K562 (cell line): ENCODE measurements around the gene STX18. TPM values are rescaled to one million over a fixed set of nuclear protein-coding genes. Genes with fewer than 3 reads are reported as not detected.

ENCODE experiments used
- ATF1 ChIP-seq, 2 experiments: fragments of 450-650 bp in 1 of 2; IDR thresholded peaks; 2 replicates each; pipeline ENCODE4 v1.6.1; 2016; ENCODE audit warnings: missing compliant biosample characterization in 1 of 2, missing genetic modification characterization in 1 of 2
- CLOCK ChIP-seq: fragments of 250-450 bp; sonication (Bioruptor Pico); IDR thresholded peaks from 2 replicates; pipeline ENCODE4 v1.4.0; 2020; ENCODE audit warnings: mild to moderate bottlenecking, moderate library complexity, borderline replicate concordance
- DIDO1 ChIP-seq: fragments of 450-650 bp; IDR thresholded peaks from 2 replicates; pipeline ENCODE4 v1.6.1; 2016; ENCODE audit warnings: low read depth, missing biosample characterization, missing genetic modification characterization
- KHSRP ChIP-seq: fragments of 450-650 bp; IDR thresholded peaks from 2 replicates; pipeline ENCODE4 v1.6.1; 2017
- PCBP1 ChIP-seq: fragments of 200-400 bp; formaldehyde crosslinking; IDR thresholded peaks from 2 replicates; pipeline ENCODE4 v1.6.1; 2018; ENCODE audit warnings: mild to moderate bottlenecking, low read depth, low read length; ENCODE audit not compliant: poor library complexity, severe bottlenecking
- RFX7 ChIP-seq: fragments of 250-450 bp; sonication (Bioruptor Pico); IDR thresholded peaks from 2 replicates; pipeline ENCODE4 v1.5.1; 2021; ENCODE audit warnings: mild to moderate bottlenecking
- SP1 ChIP-seq: sonication (generic); formaldehyde crosslinking; IDR thresholded peaks from 2 replicates; pipeline ENCODE4 v1.8.1; 2022; ENCODE audit warnings: mild to moderate bottlenecking, missing genetic modification reagents
- SPI1 ChIP-seq: IDR thresholded peaks from 2 replicates; pipeline ENCODE4 v1.6.1; 2011; ENCODE audit warnings: low read depth, low read length, control low read depth, borderline replicate concordance
- TAL1 ChIP-seq: fragments of 450-650 bp; IDR thresholded peaks from 2 replicates; pipeline ENCODE4 v1.6.1; 2016; ENCODE audit warnings: mild to moderate bottlenecking
- U2AF2 ChIP-seq: fragments of 200-400 bp; formaldehyde crosslinking; optimal IDR thresholded peaks from 2 replicates; pipeline ENCODE3; 2017; ENCODE audit warnings: low read depth, mild to moderate bottlenecking, low read length
- XRCC3 ChIP-seq: fragments of 450-650 bp; IDR thresholded peaks from 2 replicates; pipeline ENCODE4 v1.6.1; 2017; ENCODE audit warnings: mild to moderate bottlenecking, moderate library complexity
- ZNF12 ChIP-seq: sonication (generic); formaldehyde crosslinking; IDR thresholded peaks from 2 replicates; pipeline ENCODE4 v1.4.0; 2020; ENCODE audit warnings: mild to moderate bottlenecking, missing genetic modification reagents
- ZNF232 ChIP-seq: sonication (generic); formaldehyde crosslinking; IDR thresholded peaks from 2 replicates; pipeline ENCODE4 v1.8.0; 2022; ENCODE audit warnings: mild to moderate bottlenecking, missing genetic modification reagents
- ZNF507 ChIP-seq: conservative IDR thresholded peaks from 2 replicates; pipeline ENCODE4 v1.6.1; 2017; ENCODE audit warnings: missing genetic modification characterization, missing compliant biosample characterization
- ZNF699 ChIP-seq: fragments of 250-450 bp; sonication (Bioruptor Pico); IDR thresholded peaks from 2 replicates; pipeline ENCODE4 v1.8.0; 2021; ENCODE audit warnings: mild to moderate bottlenecking, moderate library complexity; ENCODE audit not compliant: insufficient replicate concordance
- polyA plus RNA-seq, 8 experiments: library from polyadenylated mRNA; depleted of rRNA in 4 of 8; stranded (reverse) in 5 of 8; unstranded in 3 of 8; fragments of >200 nt; fragmentation: Nextera tagmentation in 2 of 8; fragmentation: Illumina TruSeq in 1 of 8; extraction: Ambion mirVana in 2 of 8; extraction: Trizol in 1 of 8; gene quantifications; 2 replicates each; pipeline versions ENCODE4 v1.2.1 to v1.2.3, GENCODE V29; 2011 to 2014; ENCODE audit warnings: inconsistent platforms in 1 of 8, missing spikeins in 1 of 8
- total RNA-seq, 7 experiments: library from RNA; depleted of rRNA in 6 of 7; stranded (reverse); fragments of >200 nt in 6 of 7; fragmentation: Illumina TruSeq in 2 of 7; extraction: Trizol in 2 of 7; gene quantifications; 2 replicates each; pipeline versions ENCODE4 v1.2.1 to v1.2.3, GENCODE V29; 2011 to 2021; ENCODE audit warnings: low replicate concordance in 1 of 7
- TF ChIP-seq, protein P1 (sequence below): sonication (generic); formaldehyde crosslinking; IDR thresholded peaks from 2 replicates; pipeline ENCODE4 v1.8.0; 2022; ENCODE audit warnings: mild to moderate bottlenecking, missing genetic modification reagents
- TF ChIP-seq, protein P2 (sequence below): sonication (generic); formaldehyde crosslinking; IDR thresholded peaks from 2 replicates; pipeline ENCODE4 v1.8.0; 2022; ENCODE audit warnings: missing genetic modification reagents, mild to moderate bottlenecking, borderline replicate concordance
- TF ChIP-seq, protein P3 (sequence below): IDR thresholded peaks from 3 replicates; pipeline ENCODE4 v1.6.1; 2011; ENCODE audit warnings: borderline replicate concordance, mild to moderate bottlenecking; ENCODE audit not compliant: insufficient read length, insufficient read depth
- TF ChIP-seq, protein P4 (sequence below): fragments of 450-650 bp; IDR thresholded peaks from 2 replicates; pipeline ENCODE4 v1.6.1; 2014; ENCODE audit warnings: low read depth, mild to moderate bottlenecking, moderate library complexity, borderline replicate concordance

STX18 gene
- total and polyA plus RNA-seq, 9 of the 15 experiments (the other 6 are each of a cell fraction or from before 2014, with no cell fraction given): 6.2 to 41.7 (median 22.7) TPM

DNA sequence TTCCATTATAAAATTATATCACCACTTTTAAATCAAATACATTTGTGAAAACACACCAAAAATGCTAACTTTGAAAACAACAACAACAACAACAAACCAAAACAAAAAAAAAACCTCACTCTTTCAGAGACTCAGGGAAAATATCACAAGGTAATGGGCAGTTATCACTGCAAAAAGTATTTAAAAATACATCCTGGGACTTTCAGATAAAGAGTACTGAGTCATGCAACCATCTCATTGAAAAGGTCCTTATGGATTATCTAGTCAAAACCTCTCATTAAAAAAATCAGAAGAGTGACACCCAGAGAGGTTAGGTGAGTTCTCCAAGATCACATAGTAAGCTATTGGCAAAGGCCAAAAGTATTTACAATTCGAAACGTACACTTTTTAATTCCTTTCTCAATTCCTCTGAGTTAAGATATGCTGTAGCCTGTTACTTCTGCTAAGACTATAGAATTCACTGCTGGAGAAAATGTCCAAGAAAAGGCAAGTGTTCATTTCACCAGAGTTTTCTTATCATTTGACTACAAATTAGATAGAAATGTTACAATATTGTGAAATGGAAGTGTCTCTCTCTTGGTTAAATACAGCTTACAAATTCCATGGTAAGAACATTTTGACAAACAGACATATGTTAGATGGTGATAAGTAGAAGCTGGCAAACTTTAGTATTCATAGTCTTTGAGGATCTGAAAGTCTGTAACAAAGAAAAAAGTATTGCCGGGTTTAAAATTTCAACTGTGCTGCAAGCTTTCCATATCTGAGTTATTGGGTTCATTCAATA, 9.3 kb downstream of the STX18 start (continued):
- TF ChIP-seq ZNF12 (no peak), ATF1 (CRISPR knock-in tag; IDR thresholded peaks at IDR 0.05) (no peak), ATF1 (tag; IDR thresholded peaks at IDR 0.05) (no peak), XRCC3 (no peak), U2AF2 (no peak), SPI1 (no peak), CLOCK (CRISPR knock-in tag) (no peak), RFX7 (no peak), PCBP1 (no peak), ZNF232 (CRISPR knock-in tag) (no peak), TAL1 (peak; percentile 92), ZNF699 (no peak), KHSRP (0 out of 2 replicates have a peak, but pooled peaks have one; percentile 38), SP1 (CRISPR knock-in tag) (no peak), DIDO1 (tag) (no peak), ZNF507 (no peak)
- TF ChIP-seq, protein P1, sequence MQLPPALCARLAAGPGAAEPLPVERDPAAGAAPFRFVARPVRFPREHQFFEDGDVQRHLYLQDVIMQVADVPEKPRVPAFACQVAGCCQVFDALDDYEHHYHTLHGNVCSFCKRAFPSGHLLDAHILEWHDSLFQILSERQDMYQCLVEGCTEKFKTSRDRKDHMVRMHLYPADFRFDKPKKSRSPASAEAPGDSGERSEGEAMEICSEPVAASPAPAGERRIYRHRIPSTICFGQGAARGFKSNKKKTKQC (CRISPR knock-in tag): no peak
- TF ChIP-seq, protein P2, sequence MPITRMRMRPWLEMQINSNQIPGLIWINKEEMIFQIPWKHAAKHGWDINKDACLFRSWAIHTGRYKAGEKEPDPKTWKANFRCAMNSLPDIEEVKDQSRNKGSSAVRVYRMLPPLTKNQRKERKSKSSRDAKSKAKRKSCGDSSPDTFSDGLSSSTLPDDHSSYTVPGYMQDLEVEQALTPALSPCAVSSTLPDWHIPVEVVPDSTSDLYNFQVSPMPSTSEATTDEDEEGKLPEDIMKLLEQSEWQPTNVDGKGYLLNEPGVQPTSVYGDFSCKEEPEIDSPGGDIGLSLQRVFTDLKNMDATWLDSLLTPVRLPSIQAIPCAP (CRISPR knock-in tag): no peak
- TF ChIP-seq, protein P3, sequence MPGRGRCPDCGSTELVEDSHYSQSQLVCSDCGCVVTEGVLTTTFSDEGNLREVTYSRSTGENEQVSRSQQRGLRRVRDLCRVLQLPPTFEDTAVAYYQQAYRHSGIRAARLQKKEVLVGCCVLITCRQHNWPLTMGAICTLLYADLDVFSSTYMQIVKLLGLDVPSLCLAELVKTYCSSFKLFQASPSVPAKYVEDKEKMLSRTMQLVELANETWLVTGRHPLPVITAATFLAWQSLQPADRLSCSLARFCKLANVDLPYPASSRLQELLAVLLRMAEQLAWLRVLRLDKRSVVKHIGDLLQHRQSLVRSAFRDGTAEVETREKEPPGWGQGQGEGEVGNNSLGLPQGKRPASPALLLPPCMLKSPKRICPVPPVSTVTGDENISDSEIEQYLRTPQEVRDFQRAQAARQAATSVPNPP: no peak
- TF ChIP-seq, protein P4, sequence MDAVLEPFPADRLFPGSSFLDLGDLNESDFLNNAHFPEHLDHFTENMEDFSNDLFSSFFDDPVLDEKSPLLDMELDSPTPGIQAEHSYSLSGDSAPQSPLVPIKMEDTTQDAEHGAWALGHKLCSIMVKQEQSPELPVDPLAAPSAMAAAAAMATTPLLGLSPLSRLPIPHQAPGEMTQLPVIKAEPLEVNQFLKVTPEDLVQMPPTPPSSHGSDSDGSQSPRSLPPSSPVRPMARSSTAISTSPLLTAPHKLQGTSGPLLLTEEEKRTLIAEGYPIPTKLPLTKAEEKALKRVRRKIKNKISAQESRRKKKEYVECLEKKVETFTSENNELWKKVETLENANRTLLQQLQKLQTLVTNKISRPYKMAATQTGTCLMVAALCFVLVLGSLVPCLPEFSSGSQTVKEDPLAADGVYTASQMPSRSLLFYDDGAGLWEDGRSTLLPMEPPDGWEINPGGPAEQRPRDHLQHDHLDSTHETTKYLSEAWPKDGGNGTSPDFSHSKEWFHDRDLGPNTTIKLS: no peak
